H1 (cell line): ENCODE data around the gene MRPL33. TPM values are rescaled to one million over a fixed set of nuclear protein-coding genes. Genes with fewer than 3 reads are reported as not detected.

Experiments used
- CTCF ChIA-PET: fragments of 300-600 bp; sonication (Branson Sonifier 250); formaldehyde crosslinking; loops from one replicate; lab custom pipeline; 2021; ENCODE audit not compliant: partially characterized antibody; lab: Charles Lee
- POLR2A ChIA-PET: fragments of 300-600 bp; sonication (Branson Sonifier 250); formaldehyde crosslinking; loops from one replicate; lab custom pipeline; 2021; ENCODE audit warnings: inconsistent platforms; ENCODE audit not compliant: partially characterized antibody; lab: Charles Lee
- DNase-seq, 2 experiments: peaks; one replicate each; pipeline versions ENCODE4 v3.0.0 to v3.0.0-alpha.2; 2010 to 2022; ENCODE audit warnings: low spot score in 2 of 2, low read depth in 1 of 2, mixed read lengths in 1 of 2
- FAIRE-seq: peaks from 2 replicates; lab custom pipeline; 2011; peaks lifted over from hg19 to GRCh38; lab: Jason Lieb, UNC
- H2AFZ ChIP-seq: 2 replicates; pipeline ENCODE4 v1.8.1; 2012; ENCODE audit warnings: low read length, inconsistent platforms
- H2AK5ac ChIP-seq: 2 replicates; pipeline ENCODE4 v1.6.1; 2013; ENCODE audit warnings: low read depth, low read length
- H2BK120ac ChIP-seq: replicated peaks from 2 replicates; pipeline ENCODE3; 2013; ENCODE audit warnings: low read depth, low read length, inconsistent platforms
- H2BK12ac ChIP-seq: 2 replicates; pipeline ENCODE4 v1.6.1; 2013; ENCODE audit warnings: low read depth, low read length
- H2BK15ac ChIP-seq: 2 replicates; pipeline ENCODE4 v1.6.1; 2013; ENCODE audit warnings: low read length
- H2BK20ac ChIP-seq: 2 replicates; pipeline ENCODE4 v1.6.1; 2013; ENCODE audit warnings: low read length
- H2BK5ac ChIP-seq: 2 replicates; pipeline ENCODE4 v1.6.1; 2013; ENCODE audit warnings: low read depth, low read length
- H3K14ac ChIP-seq: 2 replicates; pipeline ENCODE4 v1.6.1; 2013; ENCODE audit warnings: inconsistent platforms; ENCODE audit not compliant: insufficient read length
- H3K18ac ChIP-seq: 2 replicates; pipeline ENCODE4 v1.6.1; 2013; ENCODE audit warnings: low read length; ENCODE audit errors: extremely low read depth
- H3K23ac ChIP-seq: 2 replicates; pipeline ENCODE4 v1.6.1; 2013; ENCODE audit warnings: inconsistent platforms; ENCODE audit not compliant: insufficient read length
- H3K23me2 ChIP-seq: 2 replicates; pipeline ENCODE4 v1.6.1; 2013; ENCODE audit warnings: low read depth, low read length
- H3K27ac ChIP-seq: 2 replicates; pipeline ENCODE4 v1.6.1; 2011; ENCODE audit warnings: low read depth, low read length, inconsistent platforms
- H3K27me3 ChIP-seq, 4 experiments: replicated peaks in 1 of 4; 1 replicate in 1 of 4; 2 replicates in 3 of 4; pipeline versions ENCODE4 v1.6.1 to v1.8.1; 2011 to 2013; ENCODE audit warnings: low read length in 3 of 4, mild to moderate bottlenecking in 3 of 4, inconsistent platforms in 2 of 4, mixed read lengths in 2 of 4, moderate library complexity in 1 of 4; ENCODE audit not compliant: control insufficient read depth in 3 of 4, insufficient read depth in 3 of 4; ENCODE audit errors: extremely low read depth in 1 of 4
- H3K36me3 ChIP-seq, 4 experiments: 2 replicates each; pipeline versions ENCODE4 v1.6.1 to v1.8.1; 2011 to 2013; ENCODE audit warnings: mild to moderate bottlenecking in 4 of 4, low read length in 3 of 4, moderate library complexity in 2 of 4, control low read depth in 1 of 4, inconsistent platforms in 1 of 4; ENCODE audit not compliant: insufficient read depth in 4 of 4, control insufficient read depth in 2 of 4
- H3K4ac ChIP-seq: replicated peaks from 2 replicates; pipeline ENCODE3; 2013; ENCODE audit warnings: low read length, low read depth, mixed read lengths, inconsistent platforms; ENCODE audit not compliant: insufficient read length
- H3K4me1 ChIP-seq, 4 experiments: replicated peaks in 1 of 4; 1 replicate in 1 of 4; 2 replicates in 3 of 4; pipeline versions ENCODE4 v1.6.1 to v1.8.1; 2011 to 2013; ENCODE audit warnings: low read length in 3 of 4, inconsistent platforms in 2 of 4, mixed read lengths in 1 of 4; ENCODE audit not compliant: insufficient read depth in 4 of 4, control insufficient read depth in 3 of 4
- H3K4me2 ChIP-seq, 2 experiments: 2 replicates each; pipeline versions ENCODE4 v1.6.1 to v1.8.1; 2011 to 2013; ENCODE audit warnings: low read depth in 2 of 2, low read length in 2 of 2, control low read depth in 1 of 2, inconsistent platforms in 1 of 2, mild to moderate bottlenecking in 1 of 2; ENCODE audit not compliant: insufficient read depth in 1 of 2
- H3K4me3 ChIP-seq, 4 experiments: fragments of 200-600, 300-600 bp in 1 of 4; sonication (generic), shearing (Covaris generic), sonication (Bioruptor Twin) in 1 of 4; 2 replicates each; pipeline versions ENCODE4 v1.5.1 to v1.8.1; 2011 to 2016; ENCODE audit warnings: low read length in 4 of 4, low read depth in 3 of 4, control low read depth in 2 of 4, inconsistent platforms in 2 of 4, mild to moderate bottlenecking in 2 of 4, mixed read lengths in 1 of 4, moderate library complexity in 1 of 4; ENCODE audit not compliant: insufficient read depth in 2 of 4; ENCODE audit errors: extremely low read depth in 1 of 4
- H3K56ac ChIP-seq: replicated peaks from 2 replicates; pipeline ENCODE3; 2013; ENCODE audit warnings: low read depth, mild to moderate bottlenecking, mixed read lengths, low read length, inconsistent platforms; ENCODE audit not compliant: insufficient read length
- H3K79me1 ChIP-seq: 2 replicates; pipeline ENCODE4 v1.6.1; 2013; ENCODE audit warnings: low read depth, low read length, control low read depth
- H3K79me2 ChIP-seq, 2 experiments: 2 replicates each; pipeline versions ENCODE4 v1.6.1 to v1.8.1; 2012 to 2013; ENCODE audit warnings: low read length in 2 of 2, mild to moderate bottlenecking in 2 of 2, inconsistent platforms in 1 of 2; ENCODE audit not compliant: insufficient read depth in 2 of 2, control insufficient read depth in 1 of 2
- H3K9ac ChIP-seq, 4 experiments: replicated peaks in 1 of 4; 1 replicate in 1 of 4; 2 replicates in 3 of 4; pipeline versions ENCODE4 v1.6.1 to v1.8.1; 2011 to 2013; ENCODE audit warnings: low read depth in 3 of 4, low read length in 3 of 4, control low read depth in 2 of 4, mild to moderate bottlenecking in 2 of 4, moderate library complexity in 2 of 4, inconsistent platforms in 1 of 4; ENCODE audit errors: extremely low read depth in 1 of 4
- H3K9me3 ChIP-seq, 2 experiments: 2 replicates each; pipeline versions ENCODE4 v1.6.1 to v1.8.1; 2012 to 2013; ENCODE audit warnings: mild to moderate bottlenecking in 2 of 2, moderate library complexity in 2 of 2, control low read depth in 1 of 2, inconsistent platforms in 1 of 2, low read depth in 1 of 2, low read length in 1 of 2, mixed read lengths in 1 of 2; ENCODE audit not compliant: insufficient read depth in 2 of 2
- H4K20me1 ChIP-seq, 2 experiments: replicated peaks in 1 of 2; 2 replicates each; pipeline versions ENCODE3 to v1.8.1; 2011 to 2013; ENCODE audit warnings: inconsistent platforms in 2 of 2, low read length in 2 of 2, mild to moderate bottlenecking in 1 of 2; ENCODE audit not compliant: insufficient read depth in 2 of 2, control insufficient read depth in 1 of 2
- H4K5ac ChIP-seq: 2 replicates; pipeline ENCODE4 v1.6.1; 2013; ENCODE audit warnings: low read length, low read depth, mixed read lengths, inconsistent platforms; ENCODE audit not compliant: insufficient read length
- H4K8ac ChIP-seq: 2 replicates; pipeline ENCODE4 v1.8.0; 2013; ENCODE audit warnings: mild to moderate bottlenecking, moderate library complexity, low read length, inconsistent platforms; ENCODE audit not compliant: insufficient read depth; ENCODE audit errors: extremely low read depth
- H4K91ac ChIP-seq: replicated peaks from 2 replicates; pipeline ENCODE3; 2013; ENCODE audit warnings: low read length, mixed read lengths, inconsistent platforms; ENCODE audit not compliant: insufficient read length
- JUN ChIP-seq: IDR thresholded peaks from 2 replicates; pipeline ENCODE4 v1.6.1; 2011; ENCODE audit warnings: low read depth, mild to moderate bottlenecking, improper control_type of control experiment, low read length
- KDM1A ChIP-seq: fragments of 200-600, 300-600 bp; sonication (generic); IDR thresholded peaks from 2 replicates; pipeline ENCODE4 v1.7.1; 2016; ENCODE audit warnings: mild to moderate bottlenecking, low read length, borderline replicate concordance
- NRF1 ChIP-seq: IDR thresholded peaks from 2 replicates; pipeline ENCODE4 v1.6.1; 2011; ENCODE audit warnings: mild to moderate bottlenecking, low read depth, low read length, improper control_type of control experiment
- PHF8 ChIP-seq: fragments of 200-600 bp; sonication (generic); conservative IDR thresholded peaks from 2 replicates; pipeline ENCODE4 v1.7.1; 2012; ENCODE audit warnings: low read depth, mild to moderate bottlenecking, inconsistent platforms, low read length, moderate library complexity
- POLR2AphosphoS5 ChIP-seq: IDR thresholded peaks from 2 replicates; pipeline ENCODE4 v1.6.1; 2011; ENCODE audit warnings: low read depth, low read length
- RFX5 ChIP-seq: IDR thresholded peaks from 2 replicates; pipeline ENCODE4 v1.6.1; 2011; ENCODE audit warnings: low read depth, low read length, improper control_type of control experiment, borderline replicate concordance
- SIRT6 ChIP-seq: IDR thresholded peaks from one replicate; pipeline ENCODE4 v1.7.1; 2012; ENCODE audit warnings: low read length, inconsistent platforms
- SIX5 ChIP-seq: IDR thresholded peaks from 2 replicates; pipeline ENCODE4 v1.6.1; 2011; ENCODE audit warnings: mild to moderate bottlenecking, low read depth, low read length
- SP4 ChIP-seq: IDR thresholded peaks from 2 replicates; pipeline ENCODE4 v1.6.1; 2012; ENCODE audit warnings: low read length, inconsistent platforms
- SRF ChIP-seq: IDR thresholded peaks from 2 replicates; pipeline ENCODE4 v1.6.1; 2011; ENCODE audit warnings: mild to moderate bottlenecking, low read depth, low read length, moderate library complexity
- TBP ChIP-seq: IDR thresholded peaks from 2 replicates; pipeline ENCODE4 v1.6.1; 2011; ENCODE audit warnings: low read depth, low read length, improper control_type of control experiment
- ZNF274 ChIP-seq: IDR thresholded peaks from 2 replicates; pipeline ENCODE4 v1.7.0; 2012; ENCODE audit warnings: low read length, borderline replicate concordance; ENCODE audit errors: extremely low read depth
- WGBS, 2 experiments: shearing (Covaris generic) in 1 of 2; methylation state at CpG; one replicate each; pipeline versions ENCODE4 v1.1.6 to v1.1.7; 2013 to 2015; ENCODE audit warnings: low lambda C conversion rate in 2 of 2, mixed read lengths in 2 of 2, inconsistent platforms in 1 of 2, low coverage in 1 of 2, missing lambda C conversion rate in 1 of 2; ENCODE audit not compliant: insufficient replicate concordance in 2 of 2, insufficient coverage in 1 of 2, insufficient read length in 1 of 2; ENCODE audit errors: extremely low coverage in 1 of 2, missing lambda C conversion rate in 1 of 2; 5-methylcytosine and 5-hydroxymethylcytosine counted together
- polyA plus RNA-seq, 7 experiments: library from polyadenylated mRNA; depleted of rRNA in 3 of 7; stranded (reverse) in 5 of 7; unstranded in 2 of 7; fragments of >200 nt in 5 of 7; fragments of 200-250 nt in 2 of 7; gene quantifications; 1 replicate in 5 of 7; 2 replicates in 1 of 7; 4 replicates in 1 of 7; pipeline versions ENCODE4 v1.2.1 to v1.2.3, GENCODE V29; 2011 to 2013; ENCODE audit warnings: missing spikeins in 2 of 7, mixed read lengths in 2 of 7
- total RNA-seq: library from RNA; stranded (reverse); fragmentation: NEBNext Ultra II Directional; extraction: Animal tissue kit (Norgen Biotek cat#: 25700); gene quantifications from 2 replicates; pipeline ENCODE4 v1.2.1, GENCODE V29; 2021

The MRPL33 gene
- total and polyA plus RNA-seq, 2 of the 8 experiments (the other 6 are each of a cell fraction or from before 2014, with no cell fraction given): 24.3 to 62.9 TPM

GRCh38 chr2:27802547-27802946, 31.0 kb downstream of the MRPL33 start:
- Histone ChIP-seq H3K27ac (no peak overlapping the region), H2BK12ac (no peak overlapping the region), H4K5ac (no peak overlapping the region), H2BK5ac (no peak overlapping the region), H3K27me3 (no peaks in the 10 kb centered on the region), H4K91ac (no peak overlapping the region), H3K14ac (no peak overlapping the region), H4K20me1 (peaks cover 0 to 2% of the 10 kb centered on the region in 2 experiments), H2BK20ac (no peak overlapping the region), H3K4me1 (no peaks in the 10 kb centered on the region), H3K4ac (no peak overlapping the region), H3K9ac (no peak overlapping the region), H3K9me3 (no peaks in the 10 kb centered on the region), H3K56ac (no peak overlapping the region), H2BK15ac (no peak overlapping the region), H2AK5ac (no peak overlapping the region), H3K4me2 (no peak overlapping the region), H3K18ac (no peak overlapping the region), H2AFZ (no peak overlapping the region), H3K23ac (no peak overlapping the region), H3K79me2 (no peaks in the 10 kb centered on the region), H2BK120ac (no peak overlapping the region), H3K23me2 (no peaks in the 10 kb centered on the region; the same call in 1 of the 2 replicates), H4K8ac (no peak overlapping the region), H3K36me3 (no peaks in the 10 kb centered on the region), H3K79me1 (no peaks in the 10 kb centered on the region), H3K4me3 (no peak overlapping the region)
- ChIA-PET POLR2A (no interaction called here), CTCF (interaction anchor here (0.7 kb wide), 1 partner anchor 98 kb away, joined by 3 read pairs; no protein-coding TSS in a partner anchor)
- 92% methylated on average over 6 of the region's 6 CpGs; no CpG with 5 or more reads in 1 of the 2 experiments for WGBS, 2 experiments
- FAIRE-seq (no peak), DNase-seq (no peak)
- TF ChIP-seq POLR2AphosphoS5: no peak
- no peak for TF ChIP-seq SIX5
- TF ChIP-seq SRF: no peak
- no peak for TF ChIP-seq TBP
- TF ChIP-seq ZNF274: no peak
- no peak for TF ChIP-seq JUN
- no peak for TF ChIP-seq NRF1
- no peak for TF ChIP-seq SP4
- TF ChIP-seq SIRT6: no peak
- no peak for TF ChIP-seq RFX5
- no peak for TF ChIP-seq PHF8
- no peak for TF ChIP-seq KDM1A
